Lung (tissue), 12 donors: ENCODE data around the gene ZBED6. TPM values are rescaled to one million over a fixed set of nuclear protein-coding genes. Genes with fewer than 3 reads are reported as not detected.

Experiments used
- ATAC-seq: fragments of 200-7000 bp; cut with Tn5 transposase; one replicate; pipeline ENCODE4 v1.9.1; 2020; ENCODE audit warnings: moderate number of reproducible peaks; ENCODE audit not compliant: insufficient read depth, low FRiP score
- DNase-seq, 3 donors: peaks; one replicate each; pipeline ENCODE4 v3.0.0-alpha.2; 2013 to 2017
- H3K27ac ChIP-seq, 2 donors: one replicate each; pipeline ENCODE4 v1.5.1; 2013; ENCODE audit warnings: mild to moderate bottlenecking in 2 of 2, moderate library complexity in 2 of 2, control low read depth in 1 of 2, inconsistent platforms in 1 of 2, low read depth in 1 of 2, low read length in 1 of 2
- H3K27me3 ChIP-seq, 3 donors: one replicate each; pipeline ENCODE4 v1.5.1; 2013; ENCODE audit warnings: low read length in 2 of 3; ENCODE audit not compliant: control insufficient read depth in 3 of 3, insufficient read depth in 3 of 3
- H3K36me3 ChIP-seq, 4 donors: one replicate each; pipeline ENCODE4 v1.5.1; 2013; ENCODE audit warnings: low read length in 4 of 4, mild to moderate bottlenecking in 1 of 4, moderate library complexity in 1 of 4; ENCODE audit not compliant: control insufficient read depth in 4 of 4, insufficient read depth in 4 of 4
- H3K4me1 ChIP-seq, 5 donors: one replicate each; pipeline ENCODE4 v1.5.1; 2013; ENCODE audit warnings: low read length in 5 of 5, mild to moderate bottlenecking in 2 of 5, moderate library complexity in 1 of 5; ENCODE audit not compliant: control insufficient read depth in 5 of 5, insufficient read depth in 5 of 5
- H3K4me3 ChIP-seq: one replicate; pipeline ENCODE4 v1.5.1; 2013; ENCODE audit warnings: mild to moderate bottlenecking, control low read depth, moderate library complexity
- H3K9ac ChIP-seq, 2 donors: one replicate each; pipeline ENCODE4 v1.5.1; 2013; ENCODE audit warnings: low read length in 2 of 2, control low read depth in 1 of 2; ENCODE audit not compliant: insufficient read depth in 1 of 2
- H3K9me3 ChIP-seq, 4 donors: one replicate each; pipeline ENCODE4 v1.5.1; 2013; ENCODE audit warnings: low read length in 3 of 4, mild to moderate bottlenecking in 1 of 4, moderate library complexity in 1 of 4; ENCODE audit not compliant: control insufficient read depth in 4 of 4, insufficient read depth in 3 of 4
- CTCF ChIP-seq: IDR thresholded peaks from 2 replicates; pipeline ENCODE4 v1.5.1; 2012; ENCODE audit warnings: mild to moderate bottlenecking; ENCODE audit errors: control extremely low read depth, extremely low read depth
- WGBS, 2 donors: extraction: QIAGEN DNeasy Blood & Tissue Kit; methylation state at CpG; one replicate each; pipeline ENCODE4 v1.1.7; 2013; 5-methylcytosine and 5-hydroxymethylcytosine counted together
- polyA plus RNA-seq, 2 donors: library from polyadenylated mRNA; stranded (reverse); fragments of 200-250 nt; gene quantifications; one replicate each; pipeline ENCODE4 v1.2.1, GENCODE V29; 2013
- total RNA-seq, 2 donors: library from RNA; depleted of rRNA in 1 of 2; stranded (reverse); fragments of >200 nt in 1 of 2; gene quantifications; one replicate each; pipeline ENCODE4 v1.2.1, GENCODE V29; 2014 to 2021
- donor health status: control.
- donor health status: control.
- donor health status: Bipolar disorder and iron deficiency.
- donor health status: healthy.
- donor health status: DM: yes; HTN: yes; CAD: no.

The ZBED6 gene
- total and polyA plus RNA-seq, 4 donors = 1.4 to 27.1 (median 11.9) TPM

- Histone ChIP-seq H3K27me3 (no peaks in the 10 kb centered on the region), H3K36me3 (peaks cover 26 to 51% (median 40%) of the 10 kb centered on the region in 4 donors), H3K4me1 (no peaks in the 10 kb centered on the region), H3K27ac (no peak overlapping the region), H3K4me3 (no peak overlapping the region), H3K9ac (no peak overlapping the region), H3K9me3 (no peaks in the 10 kb centered on the region)
- WGBS, 2 donors = 99% methylated on average over 3 of the region's 3 CpGs
- no peak for TF ChIP-seq CTCF
- ATAC-seq (no peak), DNase-seq (no peak)
Observed at GRCh38 chr1:203835476-203835875, 40.1 kb downstream of the ZBED6 start.

- no peak for ATAC-seq
- H3K9me3 ChIP-seq = no peaks in the 10 kb centered on the region
- peak; percentile 52 to 85 (median 73) for DNase-seq
- H3K27ac ChIP-seq = no peak overlapping the region
- 68 to 82% methylated on average over 5 of the region's 5 CpGs for WGBS, 2 donors
- no peak overlapping the region for H3K9ac ChIP-seq
- H3K4me3 ChIP-seq = no peak overlapping the region
- no peaks in the 10 kb centered on the region for H3K27me3 ChIP-seq
- H3K36me3 ChIP-seq = peaks cover 23 to 46% (median 33%) of the 10 kb centered on the region in 4 donors
- no peak for TF ChIP-seq CTCF
- no peaks in the 10 kb centered on the region for H3K4me1 ChIP-seq
Observed at GRCh38 chr1:203839081-203839480, 43.7 kb downstream of the ZBED6 start.

GRCh38 chr1:203840208-203840808 is 44.9 kb downstream of the ZBED6 start:
- peaks cover 22 to 39% (median 31%) of the 10 kb centered on the region in 4 donors for H3K36me3 ChIP-seq
- no peaks in the 10 kb centered on the region for H3K27me3 ChIP-seq
- no peaks in the 10 kb centered on the region for H3K9me3 ChIP-seq
- H3K4me3 ChIP-seq = no peak overlapping the region
- no peak overlapping the region for H3K9ac ChIP-seq
- TF ChIP-seq CTCF = no peak
- DNase-seq (no peak), ATAC-seq (no peak)
- H3K27ac ChIP-seq = no peak overlapping the region
- WGBS, 2 donors = 98% methylated on average over 4 of the region's 4 CpGs
- no peaks in the 10 kb centered on the region for H3K4me1 ChIP-seq

- no peaks in the 10 kb centered on the region for H3K27me3 ChIP-seq
- no peak overlapping the region for H3K4me3 ChIP-seq
- no peak overlapping the region for H3K27ac ChIP-seq
- no peak overlapping the region for H3K9ac ChIP-seq
- DNase-seq (no peak), ATAC-seq (no peak)
- 86 to 93% methylated on average over 2 of the region's 2 CpGs for WGBS, 2 donors
- H3K36me3 ChIP-seq = peaks cover 20 to 41% (median 30%) of the 10 kb centered on the region in 4 donors
- no peaks in the 10 kb centered on the region for H3K9me3 ChIP-seq
- no peaks in the 10 kb centered on the region for H3K4me1 ChIP-seq
- TF ChIP-seq CTCF = no peak
Observed at GRCh38 chr1:203842559-203842876, 47.1 kb downstream of the ZBED6 start.
